Right lobe of liver (tissue), 6 donors: ENCODE measurements around the gene PRDM16. TPM values are rescaled to one million over a fixed set of nuclear protein-coding genes. Genes with fewer than 3 reads are reported as not detected.
A peak's percentile ranks its signal among the peaks of the same experiment; 100 is the strongest.

ENCODE experiments used
- ATAC-seq, 4 donors: fragments of 200-7000 bp; cut with Tn5 transposase; one replicate each; pipeline ENCODE4 v1.9.1; 2020; ENCODE audit warnings: mild to moderate bottlenecking in 4 of 4, moderate library complexity in 4 of 4
- DNase-seq, 3 donors: peaks; one replicate each; pipeline ENCODE4 v3.0.0-alpha.2; 2020
- H3K27ac ChIP-seq, 3 donors: fragments of 200-600 bp; one replicate each; pipeline ENCODE4 v1.8.0; 2022
- H3K27me3 ChIP-seq, 2 donors: fragments of 200-600 bp; one replicate each; pipeline ENCODE4 v1.8.0; 2022
- H3K36me3 ChIP-seq, 4 donors: fragments of 200-600 bp; sonication (generic) in 1 of 4; one replicate each; pipeline versions ENCODE4 v1.5.1 to v1.8.0; 2017 to 2022; ENCODE audit warnings: control low read depth in 1 of 4
- H3K4me1 ChIP-seq, 4 donors: fragments of 200-600 bp; sonication (generic) in 1 of 4; one replicate each; pipeline versions ENCODE4 v1.5.1 to v1.8.0; 2017 to 2022; ENCODE audit warnings: control low read depth in 1 of 4
- H3K4me3 ChIP-seq, 3 donors: fragments of 200-600 bp; one replicate each; pipeline ENCODE4 v1.8.0; 2022
- H3K9me3 ChIP-seq, 4 donors: fragments of 200-600 bp; sonication (generic) in 1 of 4; one replicate each; pipeline versions ENCODE4 v1.5.1 to v1.8.0; 2017 to 2022; ENCODE audit warnings: control low read depth in 1 of 4
- POLR2A ChIP-seq: fragments of 450-650 bp; IDR thresholded peaks from one replicate; pipeline ENCODE4 v1.6.1; 2017; ENCODE audit warnings: antibody characterized with exemption, mild to moderate bottlenecking
- WGBS: methylation state at CpG from one replicate; pipeline ENCODE4 v1.1.6; 2018; ENCODE audit warnings: low coverage, low lambda C conversion rate; ENCODE audit not compliant: insufficient coverage; ENCODE audit errors: missing lambda C conversion rate; 5-methylcytosine and 5-hydroxymethylcytosine counted together
- intact Hi-C, 2 donors: fragments of 100-400 bp; cut with DNase I; formaldehyde crosslinking; loops; one replicate each; pipeline versions ENCODE4 v1.11.2 to v1.14.1; 2022
- total RNA-seq, 6 experiments: library from RNA; depleted of rRNA in 2 of 6; stranded (reverse); fragments of >200 nt in 2 of 6; fragmentation: NEBNext Ultra II Directional in 3 of 6; extraction: Animal tissue kit (Norgen Biotek cat#: 25700) in 3 of 6; gene quantifications; one replicate each; pipeline versions ENCODE4 v1.1.0 to v1.2.4, GENCODE V29; 2016 to 2023
- TF ChIP-seq, protein P1 (sequence below), 4 donors: fragments of 200-600 bp in 3 of 4; fragments of 450-650 bp in 1 of 4; IDR thresholded peaks; one replicate each; pipeline versions ENCODE4 v1.5.1 to v1.8.0; 2016 to 2022; ENCODE audit warnings: antibody characterized with exemption in 4 of 4, mild to moderate bottlenecking in 2 of 4
- donor health status: DM: no; HTN: yes; CAD: no.
- donor health status: DM: no; HTN: no; CAD: no.
- donor health status: DM: no; HTN: no; CAD: no.
- donor health status: DM: no; HTN: yes; CAD: no.
- donor health status: DM: no; HTN: yes; CAD: no.

Gene PRDM16
- total RNA-seq, 6 experiments from 2014 or later, result 0.06 to 0.75 (median 0.28) TPM

DNA sequence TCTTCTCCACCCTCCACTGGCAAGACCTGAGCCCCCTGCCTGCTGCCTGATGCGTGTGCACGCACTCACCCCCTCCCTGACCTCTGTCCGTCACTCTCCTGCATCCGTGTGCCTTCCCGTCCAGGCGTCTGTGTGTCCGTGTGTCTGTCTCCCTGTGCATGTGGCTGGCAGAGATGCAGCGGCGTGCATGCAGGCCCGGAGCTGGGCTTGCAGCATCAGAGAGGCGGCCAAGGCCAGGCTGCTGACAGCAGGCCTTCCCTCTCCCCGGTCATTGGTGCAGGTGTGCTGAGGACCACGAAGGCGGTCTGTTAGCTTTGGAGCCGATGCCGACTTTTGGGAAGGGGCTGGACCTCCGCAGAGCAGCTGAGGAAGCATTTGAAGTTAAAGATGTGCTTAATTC, 362.7 kb downstream of the PRDM16 start:
- peak in 1 of 3 donors; percentile 11 for DNase-seq
- Histone ChIP-seq H3K27ac (no peak overlapping the region), H3K36me3 (no peaks in the 10 kb centered on the region), H3K27me3 (no peaks in the 10 kb centered on the region), H3K9me3 (no peaks in the 10 kb centered on the region), H3K4me1 (no peaks in the 10 kb centered on the region), H3K4me3 (no peak overlapping the region)
- intact Hi-C loops, result no loop called here
- WGBS, result 60% methylated on average over 2 of the region's 17 CpGs
- TF ChIP-seq, protein P1, sequence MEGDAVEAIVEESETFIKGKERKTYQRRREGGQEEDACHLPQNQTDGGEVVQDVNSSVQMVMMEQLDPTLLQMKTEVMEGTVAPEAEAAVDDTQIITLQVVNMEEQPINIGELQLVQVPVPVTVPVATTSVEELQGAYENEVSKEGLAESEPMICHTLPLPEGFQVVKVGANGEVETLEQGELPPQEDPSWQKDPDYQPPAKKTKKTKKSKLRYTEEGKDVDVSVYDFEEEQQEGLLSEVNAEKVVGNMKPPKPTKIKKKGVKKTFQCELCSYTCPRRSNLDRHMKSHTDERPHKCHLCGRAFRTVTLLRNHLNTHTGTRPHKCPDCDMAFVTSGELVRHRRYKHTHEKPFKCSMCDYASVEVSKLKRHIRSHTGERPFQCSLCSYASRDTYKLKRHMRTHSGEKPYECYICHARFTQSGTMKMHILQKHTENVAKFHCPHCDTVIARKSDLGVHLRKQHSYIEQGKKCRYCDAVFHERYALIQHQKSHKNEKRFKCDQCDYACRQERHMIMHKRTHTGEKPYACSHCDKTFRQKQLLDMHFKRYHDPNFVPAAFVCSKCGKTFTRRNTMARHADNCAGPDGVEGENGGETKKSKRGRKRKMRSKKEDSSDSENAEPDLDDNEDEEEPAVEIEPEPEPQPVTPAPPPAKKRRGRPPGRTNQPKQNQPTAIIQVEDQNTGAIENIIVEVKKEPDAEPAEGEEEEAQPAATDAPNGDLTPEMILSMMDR (IDR thresholded peaks at IDR 0.05), result no peak
- no peak for TF ChIP-seq POLR2A
- ATAC-seq, result no peak

DNA sequence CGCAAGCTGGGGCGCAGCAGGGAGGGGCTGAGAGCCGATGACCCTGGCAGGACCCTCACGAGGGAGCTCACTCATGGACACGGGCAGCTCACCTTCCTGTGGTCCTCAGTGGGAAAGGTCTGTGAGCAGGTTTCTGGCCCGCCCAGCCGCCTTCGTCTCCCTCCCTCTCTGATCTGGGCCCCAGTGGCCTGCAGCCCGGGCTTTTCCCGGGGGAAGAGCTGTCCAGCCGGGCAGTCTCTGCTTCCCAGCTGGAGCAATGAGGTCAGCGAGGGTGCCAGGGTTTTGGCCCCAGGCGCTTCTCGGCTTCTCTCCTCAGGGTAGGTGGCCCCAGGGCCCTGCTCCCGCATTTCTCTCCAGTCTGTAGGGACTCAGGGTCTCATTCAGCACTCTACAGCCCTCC, 363.3 kb downstream of the PRDM16 start:
- no peak for ATAC-seq
- TF ChIP-seq POLR2A, result no peak
- TF ChIP-seq, protein P1 (IDR thresholded peaks at IDR 0.05), result no peak
- Histone ChIP-seq H3K27me3 (no peaks in the 10 kb centered on the region), H3K4me3 (no peak overlapping the region), H3K27ac (no peak overlapping the region), H3K9me3 (no peaks in the 10 kb centered on the region), H3K36me3 (no peaks in the 10 kb centered on the region), H3K4me1 (no peaks in the 10 kb centered on the region)
- WGBS, result no CpG with 5 or more reads among the region's 15 CpGs
- peak in 1 of 3 donors; percentile 10 for DNase-seq
- intact Hi-C loops, result no loop called here

GRCh38 chr1:3433076-3433475, 364.1 kb downstream of the PRDM16 start:
- WGBS, result 71% methylated on average over 5 of the region's 14 CpGs
- Histone ChIP-seq H3K9me3 (no peaks in the 10 kb centered on the region), H3K27ac (no peak overlapping the region), H3K4me1 (no peaks in the 10 kb centered on the region), H3K36me3 (no peaks in the 10 kb centered on the region), H3K4me3 (no peak overlapping the region), H3K27me3 (no peaks in the 10 kb centered on the region)
- intact Hi-C loops, result no loop called here
- no peak for TF ChIP-seq POLR2A
- TF ChIP-seq, protein P1 (IDR thresholded peaks at IDR 0.05), result no peak
- ATAC-seq, result no peak
- DNase-seq, result peak in 1 of 3 donors; percentile 8

GRCh38 chr1:3433596-3434320, 364.8 kb downstream of the PRDM16 start:
- TF ChIP-seq, protein P1 (IDR thresholded peaks at IDR 0.05), result no peak
- no peak for TF ChIP-seq POLR2A
- ATAC-seq, result no peak
- Histone ChIP-seq H3K27ac (no peak overlapping the region), H3K27me3 (no peaks in the 10 kb centered on the region), H3K4me3 (no peak overlapping the region), H3K36me3 (no peaks in the 10 kb centered on the region), H3K9me3 (no peaks in the 10 kb centered on the region), H3K4me1 (no peaks in the 10 kb centered on the region)
- WGBS, result 73% methylated on average over 9 of the region's 31 CpGs
- peak in 1 of 3 donors; percentile 10 for DNase-seq
- intact Hi-C loops, result no loop called here
